Globus pallidus (tissue), 1 donor: ENCODE measurements around the gene CDHR1.
A peak's percentile ranks its signal among the peaks of the same experiment; 100 is the strongest.
"Not testable (repeated sequence)": the region's sequence is repeated elsewhere in the genome, so short reads cannot be mapped to it uniquely, and the experiment has no call there.

ENCODE experiments used
- DNase-seq: peaks from one replicate; pipeline ENCODE4 v3.0.0-alpha.2; 2015; ENCODE audit warnings: low spot score

The CDHR1 gene

GRCh38 chr10:84194424-84195043 is at the start of gene CDHR1:
CDHR1 (plus strand) TSS chr10:84194537; CDS start chr10:84194761, 224 bp downstream.
- no peak for DNase-seq

GRCh38 chr10:84147347-84147746 is 47.0 kb upstream of the CDHR1 start:
- no peak for DNase-seq

GRCh38 chr10:84148006-84148597 is 46.2 kb upstream of the CDHR1 start:
- DNase-seq: peak; percentile 57

GRCh38 chr10:84149854-84150253 is 44.5 kb upstream of the CDHR1 start:
- DNase-seq: no peak

- no peak for DNase-seq
Observed at GRCh38 chr10:84152769-84153168, 41.6 kb upstream of the CDHR1 start.

- DNase-seq: no peak
Observed at GRCh38 chr10:84155521-84155920, 38.8 kb upstream of the CDHR1 start.

GRCh38 chr10:84156009-84156408 is 38.3 kb upstream of the CDHR1 start:
- no peak for DNase-seq

- DNase-seq: no peak
Observed at GRCh38 chr10:84156768-84157167, 37.6 kb upstream of the CDHR1 start.

GRCh38 chr10:84158061-84158460 is 36.3 kb upstream of the CDHR1 start:
- DNase-seq: no peak

- no peak for DNase-seq
Observed at GRCh38 chr10:84158550-84158949, 35.8 kb upstream of the CDHR1 start.

GRCh38 chr10:84159076-84159685 is 35.2 kb upstream of the CDHR1 start:
- DNase-seq: no peak

GRCh38 chr10:84160663-84161362 is 33.5 kb upstream of the CDHR1 start:
- DNase-seq: no peak

GRCh38 chr10:84163996-84164395 is 30.3 kb upstream of the CDHR1 start:
- no peak for DNase-seq

- no peak for DNase-seq
Observed at GRCh38 chr10:84164442-84164841, 29.9 kb upstream of the CDHR1 start.

GRCh38 chr10:84166620-84167288 is 27.6 kb upstream of the CDHR1 start:
- DNase-seq: no peak

- DNase-seq: not testable (repeated sequence)
Observed at GRCh38 chr10:84167289-84167653, 27.1 kb upstream of the CDHR1 start.

- DNase-seq: not testable (repeated sequence)
Observed at GRCh38 chr10:84168382-84168781, 26.0 kb upstream of the CDHR1 start.

- DNase-seq: not testable (repeated sequence)
Observed at GRCh38 chr10:84171237-84171636, 23.1 kb upstream of the CDHR1 start.

- not testable (repeated sequence) for DNase-seq
Observed at GRCh38 chr10:84171700-84172466, 22.5 kb upstream of the CDHR1 start.

GRCh38 chr10:84172467-84173356 is 21.6 kb upstream of the CDHR1 start:
- DNase-seq: no peak

GRCh38 chr10:84173501-84173929 is 20.8 kb upstream of the CDHR1 start, which contains the start of gene GPR15LG:
GPR15LG (plus strand) TSS chr10:84173801; CDS start chr10:84173852, 51 bp downstream.
- no peak for DNase-seq
